Gastrocnemius medialis (tissue), 4 donors: Measurements from ENCODE around the gene PCDHGA11. TPM values are rescaled to one million over a fixed set of nuclear protein-coding genes. Genes with fewer than 3 reads are reported as not detected.
"Not testable (repeated sequence)": the region's sequence is repeated elsewhere in the genome, so short reads cannot be mapped to it uniquely, and the experiment has no call there.

Experiments
- ATAC-seq, 2 donors: fragments of 150-250 bp; one replicate each; pipeline ENCODE4 v1.9.1; 2016
- DNase-seq, 2 donors: peaks; one replicate each; pipeline ENCODE4 v3.0.0-alpha.2; 2019
- H3K27ac ChIP-seq, 4 donors: fragments of 200-600 bp; sonication (generic); 1 replicate in 1 of 4; 2 replicates in 3 of 4; pipeline ENCODE4 v1.5.1; 2016 to 2018; ENCODE audit warnings: mild to moderate bottlenecking in 2 of 4, moderate library complexity in 1 of 4
- H3K27me3 ChIP-seq, 3 donors: fragments of 200-600 bp; sonication (generic) in 2 of 3; 1 replicate in 1 of 3; 2 replicates in 2 of 3; pipeline versions ENCODE4 v1.5.1 to v1.6.0; 2016 to 2019; ENCODE audit warnings: mild to moderate bottlenecking in 1 of 3, moderate library complexity in 1 of 3
- H3K36me3 ChIP-seq, 2 donors: fragments of 200-600 bp; sonication (generic) in 1 of 2; one replicate each; pipeline ENCODE4 v1.5.1; 2017 to 2018
- H3K4me1 ChIP-seq, 2 donors: fragments of 200-600 bp; sonication (generic) in 1 of 2; one replicate each; pipeline ENCODE4 v1.5.1; 2016 to 2017; ENCODE audit warnings: mild to moderate bottlenecking in 2 of 2
- H3K4me3 ChIP-seq, 4 donors: fragments of 200-600 bp; sonication (generic) in 3 of 4; 1 replicate in 1 of 4; 2 replicates in 3 of 4; pipeline ENCODE4 v1.5.1; 2016 to 2019; ENCODE audit warnings: mild to moderate bottlenecking in 2 of 4
- H3K9me3 ChIP-seq, 3 donors: fragments of 200-600 bp; sonication (generic) in 2 of 3; 1 replicate in 1 of 3; 2 replicates in 2 of 3; pipeline ENCODE4 v1.5.1; 2016 to 2019
- CTCF ChIP-seq, 5 experiments: fragments of 450-650 bp in 3 of 5; fragments of 200-600 bp in 2 of 5; sonication (generic) in 2 of 5; IDR thresholded peaks in 4 of 5; conservative IDR thresholded peaks in 1 of 5; 1 replicate in 4 of 5; 2 replicates in 1 of 5; pipeline ENCODE4 v1.5.1; 2016 to 2019; ENCODE audit warnings: antibody characterized with exemption in 5 of 5, mild to moderate bottlenecking in 3 of 5, moderate library complexity in 3 of 5
- POLR2A ChIP-seq, 2 donors: fragments of 450-650 bp; IDR thresholded peaks; one replicate each; pipeline ENCODE4 v1.6.1; 2017; ENCODE audit warnings: antibody characterized with exemption in 2 of 2, mild to moderate bottlenecking in 2 of 2, moderate library complexity in 2 of 2
- in situ Hi-C, 4 donors: fragments of 200-750 bp; cut with MboI; loops; one replicate each; pipeline versions ENCODE4 v1.15.0 to v1.8.0; 2017; ENCODE audit warnings: low sequenced_read_pairs in 4 of 4
- intact Hi-C: fragments of 100-400 bp; cut with DNase I; formaldehyde crosslinking; loops from one replicate; pipeline ENCODE4 v1.15.1; 2023; ENCODE audit warnings: low total_unique reads
- total RNA-seq, 4 donors: library from RNA; depleted of rRNA; stranded (reverse); fragments of >200 nt; gene quantifications; one replicate each; pipeline versions ENCODE4 v1.1.0 to v1.2.3, GENCODE V29; 2016

PCDHGA11 gene
- total RNA-seq, 4 donors from 2014 or later = 1.2 to 3.3 (median 1.3) TPM

- Histone ChIP-seq H3K4me1 (peaks cover 0 to 10% of the 10 kb centered on the region in 2 donors), H3K36me3 (no peaks in the 10 kb centered on the region), H3K4me3 (peak within 1 kb of the TSS; percentile 39 to 48 (median 40)), H3K27ac (peak within 1 kb of the TSS; percentile 33 to 62 (median 46)), H3K9me3 (no peaks in the 10 kb centered on the region), H3K27me3 (no peaks in the 10 kb centered on the region)
- ATAC-seq (peak; percentile 89 to 97), DNase-seq (peak; percentile 62 to 78)
- TF ChIP-seq CTCF (IDR thresholded peaks at IDR 0.05 in 4 of 5, conservative IDR thresholded peaks at IDR 0.05 in 1 of 5) = peak; percentile 52 to 71 (median 55)
- no peak for TF ChIP-seq POLR2A (IDR thresholded peaks at IDR 0.05)
- in situ Hi-C loops (no loop called here), intact Hi-C loops (loop anchor here (1.0 to 2.0 kb wide), 2 partner anchors 46 to 94 kb away; no protein-coding TSS in a partner anchor)
These were observed 9.7 kb downstream of the PCDHGA11 start, which contains the start of gene PCDHGA12 for GRCh38 chr5:141430332-141431113. TSS of gene PCDHGA12 (plus strand) at chr5:141430507. CDS start at chr5:141430760, 253 bp downstream.

GRCh38 chr5:141431286-141431685, 10.4 kb downstream of the PCDHGA11 start:
- Histone ChIP-seq H3K4me1 (peaks cover 0 to 10% of the 10 kb centered on the region in 2 donors), H3K27ac (peak overlapping the region in 3 of 4 donors; percentile 33 to 62 (median 46)), H3K4me3 (peak overlapping the region; percentile 39 to 48 (median 40)), H3K27me3 (no peaks in the 10 kb centered on the region), H3K9me3 (no peaks in the 10 kb centered on the region), H3K36me3 (no peaks in the 10 kb centered on the region)
- in situ Hi-C loops (no loop called here), intact Hi-C loops (loop anchor here (2.0 kb wide), 1 partner anchor 46 kb away; no protein-coding TSS in a partner anchor)
- TF ChIP-seq CTCF (IDR thresholded peaks at IDR 0.05 in 4 of 5, conservative IDR thresholded peaks at IDR 0.05 in 1 of 5) = no peak
- TF ChIP-seq POLR2A (IDR thresholded peaks at IDR 0.05) = no peak
- DNase-seq (no peak), ATAC-seq (peak in 1 of 2 donors; percentile 43)

- intact Hi-C loops, H3K27ac ChIP-seq, DNase-seq, ATAC-seq, H3K27me3 ChIP-seq, H3K9me3 ChIP-seq, H3K4me1 ChIP-seq, in situ Hi-C loops, H3K36me3 ChIP-seq: not testable (repeated sequence)
- H3K4me3 ChIP-seq = peak overlapping the region in 1 of 4 donors; percentile 40
These were observed 11.5 kb downstream of the PCDHGA11 start for GRCh38 chr5:141432308-141432707.

- DNase-seq, H3K4me3 ChIP-seq, H3K27me3 ChIP-seq, in situ Hi-C loops, intact Hi-C loops, ATAC-seq, H3K36me3 ChIP-seq, H3K9me3 ChIP-seq, H3K4me1 ChIP-seq, H3K27ac ChIP-seq: not testable (repeated sequence)
These were observed 11.9 kb downstream of the PCDHGA11 start for GRCh38 chr5:141432726-141433125.

GRCh38 chr5:141434006-141434405, 13.2 kb downstream of the PCDHGA11 start:
- H3K9me3 ChIP-seq = no peaks in the 10 kb centered on the region
- no peak overlapping the region for H3K4me3 ChIP-seq
- in situ Hi-C loops = no loop called here
- DNase-seq (no peak), ATAC-seq (no peak)
- no peaks in the 10 kb centered on the region for H3K36me3 ChIP-seq
- no peak overlapping the region for H3K27ac ChIP-seq
- no peak for TF ChIP-seq CTCF (IDR thresholded peaks at IDR 0.05 in 4 of 5, conservative IDR thresholded peaks at IDR 0.05 in 1 of 5)
- TF ChIP-seq POLR2A (IDR thresholded peaks at IDR 0.05) = no peak
- intact Hi-C loops = no loop called here
- peaks cover 0 to 10% of the 10 kb centered on the region in 2 donors for H3K4me1 ChIP-seq
- H3K27me3 ChIP-seq = no peaks in the 10 kb centered on the region
